OCI-M2 (cell line): ENCODE results near the gene TTC23L.
"Not testable (repeated sequence)": the region's sequence is repeated elsewhere in the genome, so short reads cannot be mapped to it uniquely, and the experiment has no call there.

Experiments
- DNase-seq: peaks from one replicate; lab custom pipeline; 2025; ENCODE audit not compliant: unreplicated experiment; lab: John Stamatoyannopoulos, UW

Gene TTC23L, protein sequence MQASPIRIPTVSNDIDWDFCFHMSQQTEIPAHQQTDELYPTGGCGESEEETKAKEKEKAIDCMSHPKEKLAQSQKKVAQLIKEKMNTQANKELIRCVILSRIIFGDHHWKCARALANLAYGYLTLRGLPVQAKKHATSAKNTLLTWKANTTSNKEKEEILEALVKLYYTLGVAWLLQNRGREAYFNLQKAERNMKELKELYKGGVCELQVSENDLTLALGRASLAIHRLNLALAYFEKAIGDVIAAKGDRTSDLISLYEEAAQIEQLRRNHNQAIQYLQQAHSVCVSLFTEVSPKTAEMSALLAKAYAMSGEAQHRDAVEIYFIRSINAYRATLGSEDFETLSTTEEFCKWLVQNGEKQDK

GRCh38 chr5:34838785-34839714, at the start of gene TTC23L:
TSS of gene TTC23L (plus strand) at chr5:34839164. CDS start at chr5:34840672, 1,508 bp downstream.
- no peak for DNase-seq

DNA sequence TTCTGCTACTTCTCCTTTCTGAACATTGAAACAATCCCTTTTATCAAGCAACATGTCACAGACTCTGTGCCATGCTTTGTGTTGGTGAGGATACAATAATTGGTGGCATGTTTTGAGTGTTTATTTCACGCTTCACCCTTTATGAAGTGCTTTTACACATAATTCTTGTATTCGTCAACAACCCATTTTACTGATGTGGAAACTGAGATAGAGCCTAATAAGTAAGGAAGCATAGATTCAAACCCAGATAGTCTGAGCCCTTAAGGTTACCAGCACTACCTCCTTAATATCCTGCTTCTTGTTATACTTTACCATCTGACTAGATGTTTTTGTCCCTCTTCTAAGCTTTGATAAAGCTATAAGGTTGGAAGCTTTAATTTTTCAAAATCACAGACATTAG, 49.3 kb upstream of the TTC23L start:
- DNase-seq: no peak

- DNase-seq: no peak
Observed at GRCh38 chr5:34790069-34790468, 48.9 kb upstream of the TTC23L start.

DNA sequence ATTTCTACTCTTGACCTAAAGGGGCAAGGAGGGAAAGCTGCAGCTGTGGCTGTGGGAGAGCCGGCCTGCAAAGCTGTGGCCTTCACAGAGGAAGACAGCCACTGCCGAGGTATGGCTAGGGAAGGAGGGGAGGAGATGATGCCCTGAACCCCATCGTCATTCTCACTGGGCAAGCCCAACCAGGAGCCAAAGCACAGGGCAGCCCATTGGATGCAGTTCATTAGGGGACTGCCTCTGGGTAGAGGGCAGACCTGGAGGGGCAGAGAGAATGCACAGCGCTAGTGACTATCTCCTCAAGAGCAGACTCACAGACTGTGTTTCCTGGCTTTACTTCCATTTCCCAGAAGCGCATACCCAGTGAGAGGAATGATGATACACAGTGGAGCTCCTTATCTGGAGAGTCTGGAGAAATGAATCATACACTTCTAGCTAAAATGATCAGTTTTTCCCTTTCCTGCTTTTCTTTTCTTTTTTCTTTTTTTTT, 47.2 kb upstream of the TTC23L start:
- no peak for DNase-seq

- DNase-seq: no peak
Observed at GRCh38 chr5:34802834-34803563, 36.0 kb upstream of the TTC23L start.

DNA sequence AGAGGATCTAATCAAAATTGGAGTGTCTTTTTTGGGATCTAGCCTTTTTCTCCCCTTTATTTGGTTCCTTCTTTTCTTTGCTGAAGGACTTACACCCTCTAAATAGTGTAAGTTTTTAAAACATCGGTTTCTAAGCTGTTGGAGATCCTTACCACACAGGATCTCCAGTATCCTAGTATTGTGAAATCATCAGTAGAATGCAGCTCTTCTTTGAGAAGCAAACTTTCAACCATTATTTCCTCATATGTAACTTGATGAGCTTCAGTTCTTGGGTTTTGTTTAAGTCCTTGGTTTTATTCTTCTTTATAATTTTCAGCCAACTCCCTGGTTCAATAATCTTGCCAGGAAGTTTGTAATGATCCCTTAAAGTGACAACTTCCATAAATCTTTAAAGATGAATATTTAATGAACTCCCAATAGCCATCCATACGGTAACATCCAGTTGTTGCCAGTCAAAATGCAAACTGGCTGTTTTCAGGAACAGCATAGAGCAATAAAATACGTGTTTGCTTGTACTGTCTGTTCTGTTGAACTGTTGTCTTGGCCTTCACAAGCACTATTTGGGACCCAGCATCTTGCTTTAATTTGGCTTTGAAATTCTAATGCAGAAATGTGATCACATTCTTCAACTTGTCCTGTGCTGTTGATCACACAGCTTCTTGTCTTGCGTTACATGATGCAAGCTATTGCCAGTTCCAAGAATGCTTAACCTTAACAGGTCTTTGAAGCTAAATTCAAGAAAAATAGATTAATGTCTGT, 34.8 kb upstream of the TTC23L start:
- no peak for DNase-seq

DNA sequence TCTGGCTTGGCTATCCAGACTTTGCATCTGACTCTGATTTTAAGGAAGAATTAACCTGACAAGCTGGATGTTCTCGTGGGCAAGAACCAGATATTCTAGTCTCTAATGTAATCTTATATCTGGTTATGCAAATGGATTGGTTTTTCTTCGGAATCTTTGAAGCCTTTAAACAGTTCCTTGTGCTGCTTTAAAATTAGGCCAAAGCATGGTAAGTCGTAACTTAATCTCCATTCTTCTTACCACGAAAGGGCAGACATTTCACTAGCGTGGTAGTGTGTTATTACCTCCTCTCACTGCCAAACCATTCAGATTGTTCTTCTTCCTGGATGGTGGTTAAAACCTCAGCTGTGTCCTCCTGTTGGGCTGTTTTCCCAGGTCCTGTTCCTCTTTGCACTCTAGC, 34.1 kb upstream of the TTC23L start:
- DNase-seq: no peak

- DNase-seq: no peak
Observed at GRCh38 chr5:34806532-34806931, 32.4 kb upstream of the TTC23L start.

GRCh38 chr5:34811706-34812105, 27.3 kb upstream of the TTC23L start:
- DNase-seq: no peak

- DNase-seq: no peak
Observed at GRCh38 chr5:34813509-34813908, 25.5 kb upstream of the TTC23L start.

DNA sequence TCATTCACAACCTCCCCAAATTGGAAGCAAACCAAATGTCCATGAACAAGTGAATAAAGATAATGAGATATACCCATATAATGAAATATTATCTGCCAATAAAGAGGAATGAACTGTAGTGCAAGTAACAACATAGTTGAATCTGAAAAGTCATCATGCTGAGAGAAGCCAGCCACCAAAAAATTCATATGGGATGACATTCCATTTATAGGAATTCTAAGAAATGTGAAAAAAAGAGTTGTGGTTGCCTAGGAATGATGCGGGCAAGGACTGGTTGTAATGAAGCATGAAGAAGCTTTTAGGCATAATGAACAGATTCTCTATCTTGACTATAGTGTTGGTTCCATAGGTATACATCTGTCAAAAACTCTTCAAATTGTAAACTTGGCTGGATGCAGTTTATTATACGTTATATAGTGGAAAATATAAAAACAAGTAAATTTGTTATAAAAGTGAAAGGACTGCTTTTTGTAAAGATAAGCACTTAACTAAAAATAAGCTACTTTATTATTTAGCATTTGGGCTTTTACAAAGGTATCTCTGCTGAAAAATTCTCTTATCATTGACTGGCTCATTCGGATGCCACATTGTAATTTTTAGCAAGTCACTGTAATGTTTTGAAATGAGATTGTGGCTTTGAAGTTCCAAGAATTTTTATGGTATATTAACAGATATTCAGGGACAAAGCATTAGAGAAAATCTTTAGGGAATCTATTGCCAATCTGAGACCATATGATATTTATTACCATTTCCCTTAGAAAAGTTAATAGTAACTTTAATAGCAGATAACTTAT, 21.2 kb upstream of the TTC23L start:
- no peak for DNase-seq

GRCh38 chr5:34818717-34819116, 20.2 kb upstream of the TTC23L start:
- no peak for DNase-seq

- no peak for DNase-seq
Observed at GRCh38 chr5:34820593-34820992, 18.4 kb upstream of the TTC23L start.

- DNase-seq: no peak
Observed at GRCh38 chr5:34822956-34823715, 15.8 kb upstream of the TTC23L start.

DNA sequence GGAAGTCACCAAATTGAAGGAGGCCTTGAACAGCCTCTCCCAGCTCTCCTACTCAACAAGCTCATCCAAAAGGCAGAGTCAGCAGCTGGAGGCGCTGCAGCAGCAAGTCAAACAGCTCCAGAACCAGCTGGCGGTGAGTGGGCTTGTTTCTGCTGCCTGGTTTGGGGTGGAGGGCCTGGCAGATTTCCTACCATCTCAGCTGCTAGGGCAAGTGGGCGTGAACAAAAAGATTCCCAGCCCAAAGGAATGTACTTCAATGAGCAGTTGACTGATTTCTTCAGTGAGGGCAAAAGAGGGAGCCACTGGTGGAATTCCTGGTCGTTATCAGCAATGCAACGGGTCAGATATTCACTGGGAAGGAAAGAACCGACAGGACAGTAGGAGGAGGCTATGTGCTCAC, 12.6 kb upstream of the TTC23L start:
- no peak for DNase-seq

DNA sequence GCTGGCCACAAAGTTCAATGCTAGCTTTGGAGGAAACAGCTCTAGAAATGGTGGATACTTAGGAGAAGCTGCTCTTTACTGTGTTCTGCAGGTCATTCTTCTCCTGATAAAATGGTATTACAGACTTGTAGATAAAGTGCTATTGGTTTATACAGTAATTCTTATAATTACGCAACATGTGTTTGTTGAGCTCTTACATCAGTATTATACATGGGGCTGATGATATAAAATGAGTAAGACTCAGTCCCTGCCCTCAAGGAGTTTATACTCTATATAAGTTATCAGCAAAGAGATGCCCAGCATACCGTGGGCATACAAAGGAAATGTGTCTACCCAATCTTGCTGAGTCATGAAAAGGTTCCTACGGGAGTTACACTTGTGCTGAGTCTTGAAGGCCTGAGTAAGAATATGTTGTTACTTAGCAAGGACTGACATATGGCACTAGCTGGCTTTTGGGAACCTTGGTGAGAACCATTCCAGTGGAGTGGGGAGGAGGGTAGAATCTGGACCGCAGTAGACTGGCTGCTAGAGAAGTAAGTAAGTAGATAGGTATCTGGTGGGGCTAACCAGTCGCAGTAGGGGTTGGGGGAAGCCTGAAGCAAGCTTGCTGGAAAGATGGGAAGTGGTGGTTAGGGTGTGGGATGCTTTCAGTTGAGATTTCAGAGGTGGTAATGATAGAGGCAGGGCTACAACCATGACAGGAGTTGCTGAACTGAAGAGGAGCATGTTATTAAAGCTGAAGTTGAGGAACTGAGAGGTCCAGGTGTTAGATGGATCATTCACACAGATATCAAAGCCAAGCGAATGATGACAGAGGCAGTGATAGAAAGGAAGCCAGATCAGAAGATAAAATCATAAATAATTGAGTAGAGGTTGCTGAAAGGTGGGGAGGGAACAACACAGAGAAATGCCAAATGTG, 11.1 kb upstream of the TTC23L start:
- no peak for DNase-seq

- DNase-seq: not testable (repeated sequence)
Observed at GRCh38 chr5:34830827-34831226, 8.1 kb upstream of the TTC23L start.

DNA sequence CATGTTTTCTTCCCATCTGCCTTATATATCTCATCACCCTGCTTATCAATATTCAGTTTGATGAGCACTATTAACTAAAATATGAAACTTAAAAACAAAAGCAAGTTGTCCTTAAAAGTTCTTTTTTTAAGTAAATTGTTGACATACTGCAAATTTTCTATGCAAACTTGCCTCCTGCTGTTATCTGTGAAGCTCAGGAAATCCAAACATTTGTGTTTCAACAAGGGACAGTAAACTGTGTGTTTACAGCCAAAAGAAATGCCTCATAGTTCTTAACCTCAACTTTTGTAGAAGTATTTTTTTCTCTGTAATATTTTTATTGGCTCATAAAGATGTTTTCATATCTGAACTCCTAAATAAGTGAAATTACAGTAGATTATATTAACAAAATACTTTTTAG, 7.7 kb upstream of the TTC23L start:
- no peak for DNase-seq
